ENCODE data around the gene BAG3.
A peak's percentile ranks its signal among the peaks of the same experiment; 100 is the strongest.
"Not testable (repeated sequence)": the region's sequence is repeated elsewhere in the genome, so short reads cannot be mapped to it uniquely, and the experiment has no call there.

The BAG3 gene

GRCh38 chr10:119650692-119651513 lies at the start of gene BAG3:
Gene BAG3 (plus strand): TSS chr10:119651380. CDS start chr10:119651676, 296 bp downstream.
- DNase-seq, result peak; percentile 84

GRCh38 chr10:119602241-119603095 lies 48.7 kb upstream of the BAG3 start:
- peak; percentile 46 for DNase-seq

- DNase-seq, result no peak
Observed at GRCh38 chr10:119604468-119604867, 46.7 kb upstream of the BAG3 start.

GRCh38 chr10:119608316-119609155 lies 42.6 kb upstream of the BAG3 start:
- peak; percentile 47 for DNase-seq

- DNase-seq, result no peak
Observed at GRCh38 chr10:119609516-119609915, 41.7 kb upstream of the BAG3 start.

- no peak for DNase-seq
Observed at GRCh38 chr10:119611433-119611832, 39.7 kb upstream of the BAG3 start.

GRCh38 chr10:119613741-119614140 lies 37.4 kb upstream of the BAG3 start:
- DNase-seq, result no peak

- no peak for DNase-seq
Observed at GRCh38 chr10:119614686-119615085, 36.5 kb upstream of the BAG3 start.

GRCh38 chr10:119616882-119617570 lies 34.2 kb upstream of the BAG3 start:
- DNase-seq, result no peak

- no peak for DNase-seq
Observed at GRCh38 chr10:119619215-119619614, 32.0 kb upstream of the BAG3 start.

GRCh38 chr10:119619811-119620210 lies 31.4 kb upstream of the BAG3 start:
- not testable (repeated sequence) for DNase-seq

GRCh38 chr10:119620241-119621077 lies 30.7 kb upstream of the BAG3 start:
- DNase-seq, result no peak

GRCh38 chr10:119621078-119621384 lies 30.1 kb upstream of the BAG3 start:
- DNase-seq, result no peak

GRCh38 chr10:119625570-119626280 lies 25.5 kb upstream of the BAG3 start:
- DNase-seq, result no peak

GRCh38 chr10:119630300-119630699 lies 20.9 kb upstream of the BAG3 start:
- DNase-seq, result no peak

- DNase-seq, result no peak
Observed at GRCh38 chr10:119633538-119634218, 17.5 kb upstream of the BAG3 start.

GRCh38 chr10:119634219-119634544 lies 17.0 kb upstream of the BAG3 start:
- no peak for DNase-seq

- DNase-seq, result no peak
Observed at GRCh38 chr10:119637631-119638030, 13.5 kb upstream of the BAG3 start.

- no peak for DNase-seq
Observed at GRCh38 chr10:119638982-119639381, 12.2 kb upstream of the BAG3 start.

GRCh38 chr10:119640384-119640783 lies 10.8 kb upstream of the BAG3 start:
- DNase-seq, result no peak
